ENCODE measurements around the gene ASAP2. TPM values are rescaled to one million over a fixed set of nuclear protein-coding genes. Genes with fewer than 3 reads are reported as not detected.

Gene ASAP2
- total RNA-seq, result 10 to 100 TPM; 22.0 to 54.6 (median 30.0) TPM

DNA sequence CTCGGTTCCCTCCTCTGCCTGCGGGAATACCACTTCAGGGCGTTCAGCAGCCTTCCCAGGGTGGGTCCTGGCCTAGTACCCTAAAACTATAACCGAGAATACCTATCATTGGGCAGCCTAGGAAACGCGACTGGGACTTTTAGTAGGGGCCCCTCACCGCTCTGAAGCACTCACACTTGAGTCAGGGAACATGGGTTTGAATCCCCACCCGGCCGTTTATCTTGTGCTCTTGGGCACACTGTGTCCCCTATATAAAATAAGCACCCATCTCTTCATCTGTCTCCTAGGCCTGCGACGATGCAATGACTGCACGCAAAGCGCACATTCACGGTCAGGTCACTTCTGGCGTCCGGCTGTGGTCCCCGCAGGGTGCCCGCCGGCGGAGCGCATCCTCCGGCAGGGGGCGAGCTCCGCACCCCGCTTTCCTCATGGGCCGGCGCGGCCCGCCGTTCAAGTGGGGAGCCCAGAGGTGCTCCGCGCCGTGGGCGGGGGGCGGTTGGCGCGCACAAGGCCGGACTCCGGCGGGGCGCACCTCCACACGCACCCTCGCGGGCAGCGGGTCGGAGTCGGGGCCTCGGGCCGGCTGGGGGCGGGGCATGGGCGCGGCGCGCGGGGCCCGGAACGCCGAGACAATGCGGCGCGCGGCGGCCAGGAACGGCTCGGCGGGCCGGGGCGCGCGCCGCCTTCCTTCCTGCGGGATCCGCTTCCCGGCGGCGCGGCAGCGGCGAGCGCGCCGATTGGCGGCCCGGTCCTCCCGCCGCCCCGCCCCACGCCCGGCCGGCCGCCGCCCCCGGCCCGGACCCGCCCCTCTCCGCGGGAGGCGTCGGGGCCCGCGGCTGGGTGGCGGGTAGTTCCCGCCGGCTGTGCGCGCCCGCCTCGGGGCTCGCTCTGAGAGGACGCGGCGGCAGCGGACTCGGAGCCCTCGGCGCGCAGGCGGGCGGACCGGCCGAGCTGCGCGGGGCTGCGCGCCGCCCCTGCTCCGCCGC is at the start of gene ASAP2:
TSS of gene ASAP2 (plus strand) at position 850 of the 986 bp plus-strand sequence. CDS start 293 bp downstream, outside the sequence.
- WGBS, result 6% methylated on average over 22 of the region's 128 CpGs

DNA sequence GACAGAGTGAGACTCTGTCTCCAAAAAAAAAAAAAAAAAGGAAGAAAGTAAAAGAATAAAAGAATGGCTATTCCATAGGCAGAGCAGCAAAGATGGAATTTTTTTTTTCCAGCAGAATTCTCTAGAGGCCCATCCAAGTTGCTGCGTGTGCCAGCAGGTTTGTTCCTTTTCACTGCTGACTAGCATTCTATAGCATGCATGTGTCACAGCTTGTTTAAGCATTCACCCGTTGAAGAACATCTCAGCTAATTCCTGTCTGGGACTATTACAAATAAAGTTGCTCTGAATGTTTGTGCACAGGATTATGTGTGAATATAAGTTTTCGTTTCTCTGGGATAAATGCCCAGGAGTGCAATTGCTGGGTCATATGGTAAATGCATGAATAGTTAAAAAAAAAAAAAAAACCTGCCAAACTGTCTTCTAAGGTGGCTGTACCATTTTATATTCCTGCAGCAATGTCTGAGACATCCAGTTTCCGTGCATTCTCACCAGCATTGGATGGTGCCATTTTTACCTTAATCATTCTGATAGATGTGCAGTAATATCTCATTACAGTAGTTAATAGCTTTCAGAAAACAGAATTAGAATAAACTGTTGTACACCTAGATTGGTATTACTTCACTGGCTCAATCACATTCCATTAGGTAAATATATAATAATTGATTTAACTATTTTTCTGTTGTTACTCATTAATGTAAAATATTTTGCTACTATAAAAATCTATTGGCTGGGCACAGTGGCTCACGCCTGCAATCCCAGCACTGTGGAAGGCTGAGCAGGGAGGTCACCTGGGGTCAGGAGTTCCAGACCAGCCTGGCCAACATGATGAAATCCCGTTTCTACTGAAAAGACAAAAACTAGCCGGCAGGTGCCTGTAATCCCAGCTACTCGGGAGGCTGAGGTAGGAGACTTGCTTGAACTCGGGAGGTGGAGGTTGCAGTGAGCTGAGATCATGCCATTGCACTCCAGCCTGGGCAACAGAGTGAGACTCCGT is 47.5 kb upstream of the ASAP2 start:
- Histone ChIP-seq H3K36me3 (no peaks in the 10 kb centered on the region), H3K4me3 (no peak overlapping the region), H3K9me3 (no peaks in the 10 kb centered on the region), H3K4me1 (peaks cover 3% of the 10 kb centered on the region), H3K27ac (no peak overlapping the region), H3K27me3 (no peaks in the 10 kb centered on the region)
- no peak for TF ChIP-seq EP300 (IDR thresholded peaks at IDR 0.05)
- no peak for TF ChIP-seq POLR2AphosphoS5 (IDR thresholded peaks at IDR 0.05)
- TF ChIP-seq, protein P1, sequence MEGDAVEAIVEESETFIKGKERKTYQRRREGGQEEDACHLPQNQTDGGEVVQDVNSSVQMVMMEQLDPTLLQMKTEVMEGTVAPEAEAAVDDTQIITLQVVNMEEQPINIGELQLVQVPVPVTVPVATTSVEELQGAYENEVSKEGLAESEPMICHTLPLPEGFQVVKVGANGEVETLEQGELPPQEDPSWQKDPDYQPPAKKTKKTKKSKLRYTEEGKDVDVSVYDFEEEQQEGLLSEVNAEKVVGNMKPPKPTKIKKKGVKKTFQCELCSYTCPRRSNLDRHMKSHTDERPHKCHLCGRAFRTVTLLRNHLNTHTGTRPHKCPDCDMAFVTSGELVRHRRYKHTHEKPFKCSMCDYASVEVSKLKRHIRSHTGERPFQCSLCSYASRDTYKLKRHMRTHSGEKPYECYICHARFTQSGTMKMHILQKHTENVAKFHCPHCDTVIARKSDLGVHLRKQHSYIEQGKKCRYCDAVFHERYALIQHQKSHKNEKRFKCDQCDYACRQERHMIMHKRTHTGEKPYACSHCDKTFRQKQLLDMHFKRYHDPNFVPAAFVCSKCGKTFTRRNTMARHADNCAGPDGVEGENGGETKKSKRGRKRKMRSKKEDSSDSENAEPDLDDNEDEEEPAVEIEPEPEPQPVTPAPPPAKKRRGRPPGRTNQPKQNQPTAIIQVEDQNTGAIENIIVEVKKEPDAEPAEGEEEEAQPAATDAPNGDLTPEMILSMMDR (IDR thresholded peaks at IDR 0.05), result no peak
- TF ChIP-seq POLR2A (IDR thresholded peaks at IDR 0.05), result no peak
- 74% methylated on average over 10 of the region's 10 CpGs for WGBS
- no peak for DNase-seq (ENCODE audit: low spot score in 2 of 2)

More for the DNA sequence above, at the start of gene ASAP2:
- Histone ChIP-seq H3K36me3 (no peaks in the 10 kb centered on the region), H3K4me3 (peak within 1 kb of the TSS; percentile 89), H3K9me3 (no peaks in the 10 kb centered on the region), H3K27me3 (no peaks in the 10 kb centered on the region), H3K27ac (peak within 1 kb of the TSS; percentile 90), H3K4me1 (peaks cover 33% of the 10 kb centered on the region)
- peak in 1 of 2 donors; percentile 41 for TF ChIP-seq POLR2A (IDR thresholded peaks at IDR 0.05)
- TF ChIP-seq EP300 (IDR thresholded peaks at IDR 0.05), result no peak
- TF ChIP-seq, protein P1 (IDR thresholded peaks at IDR 0.05), result peak; percentile 58 to 78
- peak in 1 of 3 donors; percentile 25 for TF ChIP-seq POLR2AphosphoS5 (IDR thresholded peaks at IDR 0.05)
- DNase-seq (ENCODE audit: low spot score in 2 of 2), result peak in 1 of 2 donors; percentile 80

DNA sequence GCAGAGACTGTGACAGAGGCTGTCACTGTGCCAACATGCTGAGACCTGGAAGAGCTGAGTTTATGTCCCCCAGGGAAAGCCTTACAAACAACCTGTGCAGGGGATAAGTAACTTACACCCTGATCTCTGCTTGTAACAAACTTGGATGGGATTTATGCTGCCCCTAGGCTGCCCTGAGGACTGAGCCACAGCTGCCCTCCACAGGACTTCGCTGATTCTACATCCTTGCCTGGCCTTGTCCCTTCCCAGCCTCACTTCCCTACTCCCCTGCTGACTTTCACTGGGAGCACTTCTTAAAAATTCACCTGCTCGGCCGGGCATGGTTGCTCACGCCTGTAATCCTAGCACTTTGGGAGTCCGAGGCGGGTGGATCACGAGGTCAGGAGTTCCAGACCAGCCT is 45.9 kb upstream of the ASAP2 start:
- Histone ChIP-seq H3K27me3 (no peaks in the 10 kb centered on the region), H3K36me3 (no peaks in the 10 kb centered on the region), H3K9me3 (no peaks in the 10 kb centered on the region), H3K27ac (no peak overlapping the region), H3K4me1 (peaks cover 10% of the 10 kb centered on the region), H3K4me3 (no peak overlapping the region)
- TF ChIP-seq POLR2AphosphoS5 (IDR thresholded peaks at IDR 0.05), result no peak
- TF ChIP-seq, protein P1 (IDR thresholded peaks at IDR 0.05), result no peak
- TF ChIP-seq EP300 (IDR thresholded peaks at IDR 0.05), result no peak
- no peak for TF ChIP-seq POLR2A (IDR thresholded peaks at IDR 0.05)
- DNase-seq (ENCODE audit: low spot score in 2 of 2), result no peak
- WGBS, result 92% methylated on average over 7 of the region's 7 CpGs

DNA sequence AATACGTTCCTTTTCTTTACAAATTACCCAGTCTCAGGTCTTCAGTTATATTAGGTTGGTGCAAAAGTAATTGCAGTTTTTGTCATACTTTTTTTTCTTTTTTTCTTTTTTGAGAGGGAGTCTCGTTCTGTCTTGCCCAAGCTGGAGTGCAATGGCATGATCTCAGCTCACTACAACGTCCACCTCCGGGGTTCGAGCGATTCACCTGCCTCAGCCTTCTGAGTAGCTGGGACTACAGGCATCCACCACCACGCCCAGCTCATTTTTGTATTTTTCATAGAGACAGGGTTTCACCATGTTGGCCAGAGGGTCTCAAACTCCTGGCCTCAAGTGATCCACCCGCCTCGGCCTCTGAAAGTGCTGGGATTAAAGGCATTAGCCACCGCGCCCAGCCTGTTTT is 43.8 kb upstream of the ASAP2 start:
- WGBS, result 69% methylated on average over 11 of the region's 11 CpGs
- Histone ChIP-seq H3K9me3 (no peaks in the 10 kb centered on the region), H3K27ac (no peak overlapping the region), H3K36me3 (no peaks in the 10 kb centered on the region), H3K4me1 (peaks cover 16% of the 10 kb centered on the region), H3K4me3 (no peak overlapping the region), H3K27me3 (no peaks in the 10 kb centered on the region)
- no peak for DNase-seq (ENCODE audit: low spot score in 2 of 2)
- TF ChIP-seq, protein P1 (IDR thresholded peaks at IDR 0.05), result no peak
- TF ChIP-seq POLR2A (IDR thresholded peaks at IDR 0.05), result no peak
- TF ChIP-seq POLR2AphosphoS5 (IDR thresholded peaks at IDR 0.05), result no peak
- TF ChIP-seq EP300 (IDR thresholded peaks at IDR 0.05), result no peak

Measured in suprapubic skin (tissue), 4 donors.